Hepatocyte (in vitro differentiated cells): ENCODE results near the gene FAM161A.

Source experiments
- EZH2 ChIP-seq: fragments of 200-600 bp; sonication (generic); IDR thresholded peaks from 2 replicates; pipeline ENCODE4 v1.6.1; 2016; ENCODE audit warnings: antibody characterized with exemption, mild to moderate bottlenecking, borderline replicate concordance
- EZH2phosphoT487 ChIP-seq: fragments of 200-600 bp; sonication (generic); IDR thresholded peaks from one replicate; pipeline ENCODE4 v1.6.1; 2018; ENCODE audit warnings: antibody characterized with exemption, mild to moderate bottlenecking, low read depth, moderate library complexity; ENCODE audit not compliant: unreplicated experiment, severe bottlenecking
- TF ChIP-seq, protein P1 (sequence below): fragments of 200-600 bp; sonication (generic); IDR thresholded peaks from 2 replicates; pipeline ENCODE4 v1.5.1; 2016; ENCODE audit warnings: antibody characterized with exemption, mild to moderate bottlenecking; ENCODE audit not compliant: poor library complexity

DNA sequence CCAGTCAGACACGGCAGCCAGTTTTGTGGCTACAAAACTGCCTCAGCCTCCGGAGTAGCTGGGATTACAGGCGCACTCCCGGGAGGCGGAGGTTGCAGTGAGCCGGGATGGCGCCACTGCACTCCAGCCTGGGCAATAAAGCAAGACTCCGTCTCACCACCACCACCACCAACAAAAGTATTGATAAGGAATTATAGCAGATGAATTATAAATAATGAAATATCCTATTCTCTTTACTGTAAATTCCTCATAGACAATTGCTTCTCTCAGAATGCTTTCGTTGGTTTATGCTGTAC, 1.4 kb upstream of the FAM161A start:
- TF ChIP-seq, protein P1, sequence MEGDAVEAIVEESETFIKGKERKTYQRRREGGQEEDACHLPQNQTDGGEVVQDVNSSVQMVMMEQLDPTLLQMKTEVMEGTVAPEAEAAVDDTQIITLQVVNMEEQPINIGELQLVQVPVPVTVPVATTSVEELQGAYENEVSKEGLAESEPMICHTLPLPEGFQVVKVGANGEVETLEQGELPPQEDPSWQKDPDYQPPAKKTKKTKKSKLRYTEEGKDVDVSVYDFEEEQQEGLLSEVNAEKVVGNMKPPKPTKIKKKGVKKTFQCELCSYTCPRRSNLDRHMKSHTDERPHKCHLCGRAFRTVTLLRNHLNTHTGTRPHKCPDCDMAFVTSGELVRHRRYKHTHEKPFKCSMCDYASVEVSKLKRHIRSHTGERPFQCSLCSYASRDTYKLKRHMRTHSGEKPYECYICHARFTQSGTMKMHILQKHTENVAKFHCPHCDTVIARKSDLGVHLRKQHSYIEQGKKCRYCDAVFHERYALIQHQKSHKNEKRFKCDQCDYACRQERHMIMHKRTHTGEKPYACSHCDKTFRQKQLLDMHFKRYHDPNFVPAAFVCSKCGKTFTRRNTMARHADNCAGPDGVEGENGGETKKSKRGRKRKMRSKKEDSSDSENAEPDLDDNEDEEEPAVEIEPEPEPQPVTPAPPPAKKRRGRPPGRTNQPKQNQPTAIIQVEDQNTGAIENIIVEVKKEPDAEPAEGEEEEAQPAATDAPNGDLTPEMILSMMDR: no peak
- TF ChIP-seq EZH2: no peak
- no peak for TF ChIP-seq EZH2phosphoT487
